Measurements from ENCODE around the gene FCN1. TPM values are rescaled to one million over a fixed set of nuclear protein-coding genes. Genes with fewer than 3 reads are reported as not detected.
A peak's percentile ranks its signal among the peaks of the same experiment; 100 is the strongest.
"Not testable (repeated sequence)": the region's sequence is repeated elsewhere in the genome, so short reads cannot be mapped to it uniquely, and the experiment has no call there.

Gene FCN1
- total RNA-seq, 3 donors from 2014 or later: 0.44 to 5.1 (median 2.9) TPM

DNA sequence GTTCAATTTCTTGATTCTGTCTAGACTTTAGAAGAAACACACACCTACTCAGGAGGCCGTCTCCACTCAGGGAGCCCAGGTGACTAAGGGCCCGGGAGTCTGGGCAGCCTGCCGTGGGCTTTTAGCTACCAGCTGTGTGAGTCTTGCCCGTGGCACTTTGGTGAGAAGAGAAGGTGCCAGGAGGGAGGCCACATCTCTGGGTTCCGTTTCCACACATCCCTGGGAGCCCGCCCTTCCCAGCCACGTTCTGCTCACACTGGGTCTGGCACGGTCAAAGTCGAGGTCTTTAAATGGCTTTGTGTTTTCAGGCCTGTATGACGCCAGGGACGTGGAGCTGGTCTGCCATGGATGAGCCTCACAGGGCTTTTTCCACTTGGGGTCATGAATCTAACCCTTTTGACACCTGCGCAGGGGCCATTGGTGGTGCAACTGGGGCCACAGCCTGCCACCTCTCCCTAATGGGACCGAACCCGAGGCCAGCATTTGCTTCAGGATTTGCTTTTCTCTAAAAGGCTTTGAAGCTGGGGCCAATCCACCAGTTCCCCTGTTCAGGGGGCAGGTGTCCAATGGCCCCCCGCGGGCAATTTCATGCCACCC, 54.3 kb downstream of the FCN1 start:
- no peak for DNase-seq (ENCODE audit: low spot score in 2 of 2)
- intact Hi-C loops (cut with DNase I; ENCODE audit: low total_unique reads): no loop called here
- H3K27ac ChIP-seq: peak overlapping the region; percentile 79 to 84

DNA sequence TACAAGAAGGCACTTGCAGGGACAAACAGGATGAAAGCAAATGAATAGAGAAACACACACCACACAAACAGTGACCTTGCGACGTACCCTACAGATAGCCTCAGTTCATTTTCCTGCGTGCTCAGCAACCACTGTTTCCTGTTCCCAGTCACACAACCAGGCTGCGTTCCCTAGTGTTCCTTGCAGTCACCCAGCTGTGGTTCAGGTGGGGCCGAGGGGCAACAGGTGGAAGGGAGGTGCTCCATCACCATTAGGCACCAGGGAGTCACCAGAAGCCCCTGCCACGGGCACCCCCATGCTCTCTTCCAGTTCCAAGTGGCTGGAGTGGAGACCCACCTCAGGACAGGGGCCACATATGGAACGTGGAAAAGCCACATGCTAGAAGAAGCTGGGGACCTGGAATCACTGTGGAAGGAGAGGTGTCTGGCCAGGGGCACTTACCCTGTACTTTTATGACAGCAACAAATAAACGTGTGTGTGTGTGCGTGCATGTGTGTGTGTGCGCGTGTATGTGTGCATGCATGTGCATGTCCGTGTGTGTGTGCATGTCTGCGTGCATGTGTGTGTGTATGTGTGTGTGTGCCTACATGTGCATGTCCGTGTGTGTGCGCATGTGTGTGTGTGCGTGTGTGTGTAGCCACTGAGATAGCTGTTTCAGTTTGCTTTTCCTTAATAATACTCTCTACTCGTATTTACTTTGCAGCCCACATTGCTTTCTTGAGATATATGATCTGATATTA, 55.9 kb downstream of the FCN1 start:
- Histone ChIP-seq H3K36me3 (no peaks in the 10 kb centered on the region), H3K4me1 (no peaks in the 10 kb centered on the region), H3K27me3 (no peaks in the 10 kb centered on the region), H3K4me3 (no peak overlapping the region), H3K27ac (no peak overlapping the region), H3K9me3 (no peaks in the 10 kb centered on the region)
- TF ChIP-seq POLR2A (IDR thresholded peaks at IDR 0.05) (no peak), POLR2AphosphoS5 (IDR thresholded peaks at IDR 0.05) (no peak)
- TF ChIP-seq, protein P1, sequence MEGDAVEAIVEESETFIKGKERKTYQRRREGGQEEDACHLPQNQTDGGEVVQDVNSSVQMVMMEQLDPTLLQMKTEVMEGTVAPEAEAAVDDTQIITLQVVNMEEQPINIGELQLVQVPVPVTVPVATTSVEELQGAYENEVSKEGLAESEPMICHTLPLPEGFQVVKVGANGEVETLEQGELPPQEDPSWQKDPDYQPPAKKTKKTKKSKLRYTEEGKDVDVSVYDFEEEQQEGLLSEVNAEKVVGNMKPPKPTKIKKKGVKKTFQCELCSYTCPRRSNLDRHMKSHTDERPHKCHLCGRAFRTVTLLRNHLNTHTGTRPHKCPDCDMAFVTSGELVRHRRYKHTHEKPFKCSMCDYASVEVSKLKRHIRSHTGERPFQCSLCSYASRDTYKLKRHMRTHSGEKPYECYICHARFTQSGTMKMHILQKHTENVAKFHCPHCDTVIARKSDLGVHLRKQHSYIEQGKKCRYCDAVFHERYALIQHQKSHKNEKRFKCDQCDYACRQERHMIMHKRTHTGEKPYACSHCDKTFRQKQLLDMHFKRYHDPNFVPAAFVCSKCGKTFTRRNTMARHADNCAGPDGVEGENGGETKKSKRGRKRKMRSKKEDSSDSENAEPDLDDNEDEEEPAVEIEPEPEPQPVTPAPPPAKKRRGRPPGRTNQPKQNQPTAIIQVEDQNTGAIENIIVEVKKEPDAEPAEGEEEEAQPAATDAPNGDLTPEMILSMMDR (IDR thresholded peaks at IDR 0.05): no peak
- DNase-seq (ENCODE audit: low spot score in 2 of 2): no peak
- intact Hi-C loops (cut with DNase I; ENCODE audit: low total_unique reads): no loop called here

More for the DNA sequence above, 54.3 kb downstream of the FCN1 start:
- Histone ChIP-seq H3K4me3 (no peak overlapping the region), H3K9me3 (no peaks in the 10 kb centered on the region), H3K4me1 (no peaks in the 10 kb centered on the region), H3K27me3 (no peaks in the 10 kb centered on the region), H3K36me3 (no peaks in the 10 kb centered on the region)
- TF ChIP-seq POLR2A (IDR thresholded peaks at IDR 0.05) (no peak), POLR2AphosphoS5 (IDR thresholded peaks at IDR 0.05) (no peak)
- TF ChIP-seq, protein P1 (IDR thresholded peaks at IDR 0.05): no peak

DNA sequence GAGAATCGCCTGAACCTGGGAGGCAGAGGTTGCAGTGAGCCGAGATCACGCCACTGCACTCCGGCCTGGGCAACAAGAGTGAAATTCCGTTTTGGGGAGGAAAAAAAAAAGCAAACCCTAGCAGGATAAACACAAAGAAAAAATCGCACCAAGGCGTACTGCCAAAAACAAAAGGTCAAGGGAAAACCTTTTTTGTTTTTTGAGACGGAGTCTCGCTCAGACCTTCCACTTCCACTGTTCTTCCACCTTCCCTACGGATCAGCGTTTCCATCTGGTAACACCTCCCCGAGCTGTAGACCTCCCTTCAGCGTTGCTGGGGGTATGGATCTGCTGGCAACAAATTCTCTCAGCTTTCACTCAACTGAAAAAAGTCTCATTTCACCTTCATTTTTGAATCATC, 57.2 kb downstream of the FCN1 start:
- no peaks in the 10 kb centered on the region for H3K4me1 ChIP-seq
- H3K4me3 ChIP-seq: no peak overlapping the region
- no peaks in the 10 kb centered on the region for H3K36me3 ChIP-seq
- H3K9me3 ChIP-seq: no peaks in the 10 kb centered on the region
- intact Hi-C loops (cut with DNase I; ENCODE audit: low total_unique reads): no loop called here
- DNase-seq (ENCODE audit: low spot score in 2 of 2): no peak
- H3K27ac ChIP-seq: no peak overlapping the region
- H3K27me3 ChIP-seq: peaks cover 0 to 1% of the 10 kb centered on the region in 2 donors
- TF ChIP-seq, protein P1 (IDR thresholded peaks at IDR 0.05): no peak
- TF ChIP-seq POLR2AphosphoS5 (IDR thresholded peaks at IDR 0.05): no peak
- no peak for TF ChIP-seq POLR2A (IDR thresholded peaks at IDR 0.05)

DNA sequence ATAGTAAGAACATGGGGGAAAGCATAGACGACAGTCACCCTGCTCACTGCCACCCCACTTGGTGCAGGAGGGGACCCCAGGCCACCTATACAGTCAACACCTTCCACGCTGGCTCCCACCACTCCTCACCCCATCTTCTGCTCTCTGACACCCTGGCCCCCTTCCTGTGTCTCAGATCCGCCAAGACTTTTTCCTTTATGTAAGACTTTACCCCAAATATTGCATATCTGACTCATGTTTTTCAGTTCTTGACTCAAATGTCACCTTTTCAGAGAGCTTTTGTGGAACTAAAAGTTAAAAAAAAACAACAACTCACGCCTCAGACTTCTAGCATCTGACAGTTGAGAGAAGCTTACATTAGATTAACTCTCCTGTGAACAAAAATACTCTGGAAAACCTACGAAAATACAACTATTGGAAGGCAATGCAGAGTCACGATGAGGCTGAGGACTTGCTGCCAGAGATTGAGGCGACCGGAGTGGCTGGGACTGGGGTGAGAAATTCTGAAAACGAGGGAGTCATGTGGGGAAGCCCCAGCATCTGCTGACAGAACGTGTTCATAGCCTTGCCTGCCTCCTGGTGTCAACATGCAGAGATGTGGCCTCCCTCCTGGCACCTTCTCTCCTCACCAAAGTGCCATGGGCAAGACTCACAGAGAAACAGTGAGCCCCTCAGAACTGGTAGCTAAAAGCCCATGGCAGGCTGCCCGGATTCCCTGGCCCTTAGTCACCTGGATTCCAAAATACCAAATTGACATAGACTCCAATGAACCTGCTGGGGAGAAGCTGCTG, 59.5 kb downstream of the FCN1 start:
- H3K27me3 ChIP-seq: peaks cover 0 to 3% of the 10 kb centered on the region in 2 donors
- TF ChIP-seq POLR2AphosphoS5 (IDR thresholded peaks at IDR 0.05) (no peak), POLR2A (IDR thresholded peaks at IDR 0.05) (no peak)
- TF ChIP-seq, protein P1 (IDR thresholded peaks at IDR 0.05): no peak
- H3K27ac ChIP-seq: no peak overlapping the region
- no peaks in the 10 kb centered on the region for H3K36me3 ChIP-seq
- intact Hi-C loops (cut with DNase I; ENCODE audit: low total_unique reads): no loop called here
- peak; percentile 69 to 71 for DNase-seq (ENCODE audit: low spot score in 2 of 2)
- H3K4me1 ChIP-seq: no peaks in the 10 kb centered on the region
- H3K9me3 ChIP-seq: no peaks in the 10 kb centered on the region
- no peak overlapping the region for H3K4me3 ChIP-seq

DNA sequence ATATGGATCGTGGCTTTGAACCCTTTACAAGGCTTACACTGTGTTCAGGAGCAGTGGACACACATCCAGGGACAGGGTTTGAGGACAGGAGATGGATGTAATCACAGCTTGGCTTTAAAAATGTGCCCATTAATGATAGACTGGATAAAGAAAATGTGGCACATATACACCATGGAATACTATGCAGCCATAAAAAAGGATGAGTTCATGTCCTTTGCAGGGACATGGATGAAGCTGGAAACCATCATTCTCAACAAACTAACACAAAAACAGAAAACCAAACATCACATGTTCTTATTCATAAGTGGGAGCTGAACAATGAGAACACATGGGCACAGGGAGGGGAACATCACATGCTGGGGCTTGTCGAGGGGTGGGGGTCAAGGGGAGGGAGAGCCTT, 60.3 kb downstream of the FCN1 start:
- DNase-seq (ENCODE audit: low spot score in 2 of 2); H3K4me1 ChIP-seq; H3K27me3 ChIP-seq; H3K36me3 ChIP-seq; H3K4me3 ChIP-seq; intact Hi-C loops (cut with DNase I; ENCODE audit: low total_unique reads); H3K9me3 ChIP-seq; H3K27ac ChIP-seq: not testable (repeated sequence)

Measured in breast epithelium (tissue), 4 donors.